LNCAP (cell line): ENCODE results near the gene BTG1.

Source experiments
- CTCF ChIP-seq: fragments of 450-650 bp; IDR thresholded peaks from 2 replicates; pipeline ENCODE4 v1.5.1; 2017; ENCODE audit warnings: mild to moderate bottlenecking

BTG1 gene

GRCh38 chr12:92186038-92186470 is 40.4 kb upstream of the BTG1 start:
- TF ChIP-seq CTCF = no peak

- TF ChIP-seq CTCF = no peak
These were observed 39.4 kb upstream of the BTG1 start for GRCh38 chr12:92185052-92185451.

GRCh38 chr12:92183575-92183974 is 37.9 kb upstream of the BTG1 start:
- no peak for TF ChIP-seq CTCF

GRCh38 chr12:92178340-92178739 is 32.7 kb upstream of the BTG1 start:
- no peak for TF ChIP-seq CTCF

- no peak for TF ChIP-seq CTCF
These were observed 31.0 kb upstream of the BTG1 start for GRCh38 chr12:92176646-92177045.

GRCh38 chr12:92175961-92176360 is 30.3 kb upstream of the BTG1 start:
- no peak for TF ChIP-seq CTCF

GRCh38 chr12:92170050-92170449 is 24.4 kb upstream of the BTG1 start:
- no peak for TF ChIP-seq CTCF

- TF ChIP-seq CTCF = no peak
These were observed 21.4 kb upstream of the BTG1 start for GRCh38 chr12:92167075-92167474.
